ENCODE measurements around the gene KCNJ6.

- TF ChIP-seq, protein P1, sequence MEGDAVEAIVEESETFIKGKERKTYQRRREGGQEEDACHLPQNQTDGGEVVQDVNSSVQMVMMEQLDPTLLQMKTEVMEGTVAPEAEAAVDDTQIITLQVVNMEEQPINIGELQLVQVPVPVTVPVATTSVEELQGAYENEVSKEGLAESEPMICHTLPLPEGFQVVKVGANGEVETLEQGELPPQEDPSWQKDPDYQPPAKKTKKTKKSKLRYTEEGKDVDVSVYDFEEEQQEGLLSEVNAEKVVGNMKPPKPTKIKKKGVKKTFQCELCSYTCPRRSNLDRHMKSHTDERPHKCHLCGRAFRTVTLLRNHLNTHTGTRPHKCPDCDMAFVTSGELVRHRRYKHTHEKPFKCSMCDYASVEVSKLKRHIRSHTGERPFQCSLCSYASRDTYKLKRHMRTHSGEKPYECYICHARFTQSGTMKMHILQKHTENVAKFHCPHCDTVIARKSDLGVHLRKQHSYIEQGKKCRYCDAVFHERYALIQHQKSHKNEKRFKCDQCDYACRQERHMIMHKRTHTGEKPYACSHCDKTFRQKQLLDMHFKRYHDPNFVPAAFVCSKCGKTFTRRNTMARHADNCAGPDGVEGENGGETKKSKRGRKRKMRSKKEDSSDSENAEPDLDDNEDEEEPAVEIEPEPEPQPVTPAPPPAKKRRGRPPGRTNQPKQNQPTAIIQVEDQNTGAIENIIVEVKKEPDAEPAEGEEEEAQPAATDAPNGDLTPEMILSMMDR (IDR thresholded peaks at IDR 0.05): no peak
- no peak for TF ChIP-seq POLR2A (IDR thresholded peaks at IDR 0.05)
Measured at GRCh38 chr21:37742115-37742514, 174.1 kb downstream of the KCNJ6 start.

Measured in testis (tissue), 2 donors.